HepG2 (cell line): Measurements from ENCODE around the gene HNRNPA2B1. TPM values are rescaled to one million over a fixed set of nuclear protein-coding genes. Genes with fewer than 3 reads are reported as not detected.

ENCODE experiments used
- ATAC-seq: fragments of 200-7000 bp; cut with Tn5 transposase; 3 replicates; pipeline ENCODE4 v1.9.1; 2020; ENCODE audit warnings: mild to moderate bottlenecking, moderate library complexity
- BruUV-seq: library from RNA; stranded (reverse); fragments of 400-500 nt; replicated peaks from 2 replicates; lab custom pipeline; 2021; lab: Mats Ljungman, UMichigan
- CTCF ChIA-PET: fragments of 300-600 bp; formaldehyde crosslinking; extraction: SDS; loops from one replicate; lab custom pipeline; 2021; ENCODE audit warnings: low total read pairs, inconsistent platforms, low intra/inter-chr PET ratio; lab: Yijun Ruan, JAX
- POLR2A ChIA-PET: fragments of 350-600 bp; sonication (Branson Sonifier 250); formaldehyde crosslinking; loops from one replicate; lab custom pipeline; 2020; ENCODE audit warnings: antibody characterized with exemption, inconsistent platforms; lab: Yijun Ruan, JAX
- DNase-seq: peaks from one replicate; pipeline ENCODE4 v3.0.0-alpha.2; 2015; ENCODE audit warnings: low spot score
- FAIRE-seq: peaks from 3 replicates; lab custom pipeline; 2011; peaks lifted over from hg19 to GRCh38; lab: Jason Lieb, UNC
- H2AFZ ChIP-seq: one replicate; pipeline ENCODE4 v1.6.1; 2011; ENCODE audit warnings: low read length, inconsistent platforms
- H3K27ac ChIP-seq: fragments of 300-600 bp; 3 replicates; pipeline ENCODE4 v1.8.0; 2011; ENCODE audit warnings: mixed run types, mild to moderate bottlenecking, mixed read lengths, low read length, inconsistent platforms; ENCODE audit not compliant: insufficient read depth; ENCODE audit errors: extremely low read length
- H3K27me3 ChIP-seq, 2 experiments: fragments of 200-600 bp in 1 of 2; 2 replicates in 1 of 2; 3 replicates in 1 of 2; pipeline versions ENCODE4 v1.6.0 to v1.8.0; 2011; ENCODE audit warnings: low read length in 2 of 2, mild to moderate bottlenecking in 2 of 2, moderate library complexity in 2 of 2, inconsistent platforms in 1 of 2; ENCODE audit not compliant: insufficient read depth in 2 of 2, control insufficient read depth in 1 of 2
- H3K36me3 ChIP-seq, 2 experiments: fragments of 200-600 bp in 1 of 2; replicated peaks in 1 of 2; 2 replicates in 1 of 2; 3 replicates in 1 of 2; pipeline versions ENCODE4 v1.5.1 to v1.8.0; 2011; ENCODE audit warnings: low read length in 2 of 2, inconsistent platforms in 1 of 2; ENCODE audit not compliant: insufficient read depth in 2 of 2, control insufficient read depth in 1 of 2
- H3K4me1 ChIP-seq: 2 replicates; pipeline ENCODE4 v1.5.1; 2012; ENCODE audit warnings: low read length, inconsistent platforms; ENCODE audit not compliant: insufficient read depth
- H3K4me2 ChIP-seq: 2 replicates; pipeline ENCODE4 v1.6.0; 2011; ENCODE audit warnings: low read depth, low read length, inconsistent platforms
- H3K4me3 ChIP-seq, 3 experiments: fragments of 200-600 bp in 1 of 3; sonication (generic), shearing (Covaris generic) in 1 of 3; replicated peaks in 1 of 3; 2 replicates each; pipeline ENCODE4 v1.5.1; 2011 to 2016; ENCODE audit warnings: low read length in 3 of 3, inconsistent platforms in 2 of 3, low read depth in 2 of 3, mild to moderate bottlenecking in 2 of 3, control low read depth in 1 of 3, mixed read lengths in 1 of 3; ENCODE audit not compliant: insufficient read depth in 1 of 3
- H3K79me2 ChIP-seq: one replicate; pipeline ENCODE4 v1.6.1; 2011; ENCODE audit warnings: low read length, inconsistent platforms; ENCODE audit not compliant: insufficient read depth
- H3K9ac ChIP-seq: 2 replicates; pipeline ENCODE4 v1.6.0; 2011; ENCODE audit warnings: mild to moderate bottlenecking, low read depth, low read length, inconsistent platforms; ENCODE audit not compliant: insufficient read depth
- H3K9me3 ChIP-seq: 2 replicates; pipeline ENCODE4 v1.5.1; 2012; ENCODE audit warnings: mild to moderate bottlenecking, low read length
- H4K20me1 ChIP-seq: 2 replicates; pipeline ENCODE4 v1.6.0; 2011; ENCODE audit warnings: inconsistent platforms, mild to moderate bottlenecking, low read length, moderate library complexity; ENCODE audit not compliant: insufficient read depth
- ARNTL ChIP-seq: sonication (generic); formaldehyde crosslinking; IDR thresholded peaks from 2 replicates; pipeline ENCODE4 v1.4.0; 2020; ENCODE audit warnings: mild to moderate bottlenecking, missing genetic modification reagents
- GLMP ChIP-seq: sonication (generic); formaldehyde crosslinking; IDR thresholded peaks from 2 replicates; pipeline ENCODE4 v1.9.0; 2021; ENCODE audit warnings: missing genetic modification reagents, mild to moderate bottlenecking, borderline replicate concordance
- HMGXB4 ChIP-seq, 2 experiments: sonication (generic) in 1 of 2; formaldehyde crosslinking in 1 of 2; IDR thresholded peaks; 2 replicates each; pipeline versions ENCODE4 v1.4.0 to v1.6.1; 2018 to 2020; ENCODE audit warnings: missing genetic modification reagents in 2 of 2, borderline replicate concordance in 1 of 2, low read depth in 1 of 2, mild to moderate bottlenecking in 1 of 2, missing biosample characterization in 1 of 2
- NFE2L2 ChIP-seq: fragments of 150-350 bp; IDR thresholded peaks from 2 replicates; pipeline ENCODE4 v1.6.1; 2014; ENCODE audit warnings: low read length
- NFYB ChIP-seq: sonication (generic); formaldehyde crosslinking; IDR thresholded peaks from 2 replicates; pipeline ENCODE4 v1.4.0; 2020; ENCODE audit warnings: missing genetic modification reagents
- TERF1 ChIP-seq: sonication (generic); formaldehyde crosslinking; IDR thresholded peaks from 2 replicates; pipeline ENCODE4 v1.8.0; 2022; ENCODE audit warnings: mild to moderate bottlenecking, missing genetic modification reagents, moderate library complexity
- ZNF30 ChIP-seq: sonication (generic); formaldehyde crosslinking; IDR thresholded peaks from 2 replicates; pipeline ENCODE4 v1.5.0; 2020; ENCODE audit warnings: mild to moderate bottlenecking, missing genetic modification reagents
- ZNF34 ChIP-seq: sonication (generic); formaldehyde crosslinking; IDR thresholded peaks from 2 replicates; pipeline ENCODE4 v1.4.0; 2020; ENCODE audit warnings: mild to moderate bottlenecking, missing genetic modification reagents, borderline replicate concordance
- ZNF850 ChIP-seq: sonication (generic); formaldehyde crosslinking; conservative IDR thresholded peaks from 2 replicates; pipeline ENCODE4 v1.9.0; 2021; ENCODE audit warnings: mild to moderate bottlenecking, missing genetic modification reagents
- WGBS: methylation state at CpG from one replicate; pipeline ENCODE4 v1.1.6; 2017; ENCODE audit warnings: low lambda C conversion rate; 5-methylcytosine and 5-hydroxymethylcytosine counted together
- in situ Hi-C: cut with HindIII; loops from 2 replicates; pipeline ENCODE4 v1.10.0; 2017; ENCODE audit warnings: low pct_unique_long_range_greater_than_20kb; ENCODE audit not compliant: extremely low pct_ligation_motif_present
- intact Hi-C: fragments of 100-400 bp; cut with micrococcal nuclease; formaldehyde crosslinking; loops from one replicate; pipeline ENCODE4 v1.10.0; 2022; ENCODE audit not compliant: unreplicated experiment
- polyA plus RNA-seq, 8 experiments: library from polyadenylated mRNA; depleted of rRNA in 3 of 8; stranded (reverse) in 7 of 8; unstranded in 1 of 8; fragments of >200 nt; fragmentation: Illumina TruSeq in 4 of 8; extraction: Trizol in 4 of 8; gene quantifications; 2 replicates each; pipeline versions ENCODE4 v1.2.1 to v1.2.3, GENCODE V29; 2011 to 2016; ENCODE audit warnings: low read depth in 4 of 8, missing spikeins in 1 of 8, mixed read lengths in 1 of 8; ENCODE audit not compliant: insufficient read depth in 1 of 8
- total RNA-seq, 5 experiments: library from RNA; depleted of rRNA; stranded (reverse); fragments of >200 nt; fragmentation: Illumina TruSeq; extraction: Trizol; gene quantifications; 2 replicates each; pipeline ENCODE4 v1.2.3, GENCODE V29; 2016; ENCODE audit warnings: low read depth in 1 of 5
- TF ChIP-seq, protein P1 (sequence below): sonication (generic); formaldehyde crosslinking; conservative IDR thresholded peaks from 2 replicates; pipeline ENCODE4 v1.8.0; 2022; ENCODE audit warnings: missing genetic modification reagents

Gene HNRNPA2B1
- total and polyA plus RNA-seq, 2 of the 13 experiments (the other 11 are each of a cell fraction or from before 2014, with no cell fraction given) = 193 to 412 TPM

DNA sequence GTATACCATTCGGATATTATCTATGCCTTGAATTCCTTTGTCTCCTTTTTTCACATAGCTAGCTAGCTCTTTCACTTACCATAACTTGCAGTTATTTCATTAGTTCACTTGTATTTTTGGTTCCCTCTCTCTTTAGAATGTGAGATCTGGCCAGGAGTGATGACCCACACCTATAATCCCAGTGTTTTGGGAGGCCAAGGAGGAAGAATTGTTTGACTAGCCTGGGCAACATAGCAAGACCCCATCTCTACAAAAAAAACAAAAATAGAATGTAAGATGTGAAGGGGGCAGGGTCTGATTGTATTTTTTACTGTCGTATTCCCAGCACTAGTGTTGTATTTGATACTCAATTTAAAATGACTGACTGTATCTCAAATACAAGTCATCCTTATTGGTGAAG lies 28.9 kb downstream of the HNRNPA2B1 start:
- H3K4me3 ChIP-seq = no peak overlapping the region
- no peak overlapping the region for H3K4me2 ChIP-seq
- WGBS = 94% methylated on average over 2 of the region's 2 CpGs
- H3K9ac ChIP-seq = no peak overlapping the region
- H4K20me1 ChIP-seq = no peaks in the 10 kb centered on the region
- H2AFZ ChIP-seq = no peak overlapping the region
- in situ Hi-C loops (no loop called here), intact Hi-C loops (no loop called here)
- CTCF ChIA-PET = no interaction called here
- H3K27ac ChIP-seq = no peak overlapping the region
- TF ChIP-seq, protein P1, sequence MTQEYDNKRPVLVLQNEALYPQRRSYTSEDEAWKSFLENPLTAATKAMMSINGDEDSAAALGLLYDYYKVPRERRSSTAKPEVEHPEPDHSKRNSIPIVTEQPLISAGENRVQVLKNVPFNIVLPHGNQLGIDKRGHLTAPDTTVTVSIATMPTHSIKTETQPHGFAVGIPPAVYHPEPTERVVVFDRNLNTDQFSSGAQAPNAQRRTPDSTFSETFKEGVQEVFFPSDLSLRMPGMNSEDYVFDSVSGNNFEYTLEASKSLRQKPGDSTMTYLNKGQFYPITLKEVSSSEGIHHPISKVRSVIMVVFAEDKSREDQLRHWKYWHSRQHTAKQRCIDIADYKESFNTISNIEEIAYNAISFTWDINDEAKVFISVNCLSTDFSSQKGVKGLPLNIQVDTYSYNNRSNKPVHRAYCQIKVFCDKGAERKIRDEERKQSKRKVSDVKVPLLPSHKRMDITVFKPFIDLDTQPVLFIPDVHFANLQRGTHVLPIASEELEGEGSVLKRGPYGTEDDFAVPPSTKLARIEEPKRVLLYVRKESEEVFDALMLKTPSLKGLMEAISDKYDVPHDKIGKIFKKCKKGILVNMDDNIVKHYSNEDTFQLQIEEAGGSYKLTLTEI (CRISPR knock-in tag) = no peak
- TF ChIP-seq HMGXB4 (CRISPR knock-in tag; IDR thresholded peaks at IDR 0.05; ENCODE audit: borderline replicate concordance in 1 of 2, low read depth in 1 of 2) (no peak), ZNF850 (CRISPR knock-in tag) (no peak), GLMP (no peak), ZNF30 (CRISPR knock-in tag) (no peak), NFE2L2 (no peak), ARNTL (no peak), TERF1 (no peak), NFYB (no peak), ZNF34 (no peak)
- ATAC-seq (no peak), FAIRE-seq (no peak), DNase-seq (no peak)
- no TSS peak for BruUV-seq
- POLR2A ChIA-PET = no interaction called here
- no peaks in the 10 kb centered on the region for H3K4me1 ChIP-seq
- H3K79me2 ChIP-seq = no peaks in the 10 kb centered on the region
- no peaks in the 10 kb centered on the region for H3K27me3 ChIP-seq
- no peaks in the 10 kb centered on the region for H3K9me3 ChIP-seq
- H3K36me3 ChIP-seq = no peaks in the 10 kb centered on the region
